Calu3 (cell line): ENCODE results near the gene SORL1-AS1.

Experiments
- BruUV-seq: library from RNA; stranded (reverse); fragments of 400-500 nt; replicated peaks from 2 replicates; lab custom pipeline; 2021; lab: Mats Ljungman, UMichigan
- CTCF ChIA-PET: fragments of 300-600 bp; sonication (Branson Sonifier 250); formaldehyde crosslinking; loops from one replicate; lab custom pipeline; 2022; ENCODE audit warnings: antibody characterized with exemption; lab: Charles Lee
- DNase-seq: peaks from one replicate; pipeline ENCODE4 v3.0.0; 2022
- H3K27ac Mint-ChIP-seq: one replicate; pipeline ENCODE4 v1.8.0; 2022; ENCODE audit warnings: mixed read lengths; ENCODE audit not compliant: unreplicated experiment
- H3K27me3 Mint-ChIP-seq: one replicate; pipeline ENCODE4 v1.8.0; 2022; ENCODE audit warnings: mixed read lengths; ENCODE audit not compliant: unreplicated experiment
- H3K36me3 Mint-ChIP-seq: one replicate; pipeline ENCODE4 v1.8.0; 2022; ENCODE audit warnings: mild to moderate bottlenecking, moderate library complexity, mixed read lengths; ENCODE audit not compliant: insufficient read depth, unreplicated experiment
- H3K4me1 Mint-ChIP-seq: one replicate; pipeline ENCODE4 v1.8.0; 2022; ENCODE audit warnings: mild to moderate bottlenecking, low read depth, mixed read lengths; ENCODE audit not compliant: unreplicated experiment
- H3K4me3 Mint-ChIP-seq: one replicate; pipeline ENCODE4 v1.8.0; 2022; ENCODE audit warnings: mild to moderate bottlenecking, low read depth, moderate library complexity, mixed read lengths; ENCODE audit not compliant: unreplicated experiment
- H3K9me3 Mint-ChIP-seq: one replicate; pipeline ENCODE4 v1.8.0; 2022; ENCODE audit warnings: low read depth, mixed read lengths; ENCODE audit not compliant: unreplicated experiment
- intact Hi-C: fragments of 100-400 bp; cut with micrococcal nuclease; formaldehyde crosslinking; loops from one replicate; pipeline ENCODE4 v1.10.0; 2022; ENCODE audit not compliant: unreplicated experiment
- TF ChIP-seq, protein P1 (sequence below): fragments of 200-600 bp; IDR thresholded peaks from one replicate; pipeline ENCODE4 v1.8.0; 2022; ENCODE audit warnings: antibody characterized with exemption; ENCODE audit not compliant: unreplicated experiment

Gene SORL1-AS1

DNA sequence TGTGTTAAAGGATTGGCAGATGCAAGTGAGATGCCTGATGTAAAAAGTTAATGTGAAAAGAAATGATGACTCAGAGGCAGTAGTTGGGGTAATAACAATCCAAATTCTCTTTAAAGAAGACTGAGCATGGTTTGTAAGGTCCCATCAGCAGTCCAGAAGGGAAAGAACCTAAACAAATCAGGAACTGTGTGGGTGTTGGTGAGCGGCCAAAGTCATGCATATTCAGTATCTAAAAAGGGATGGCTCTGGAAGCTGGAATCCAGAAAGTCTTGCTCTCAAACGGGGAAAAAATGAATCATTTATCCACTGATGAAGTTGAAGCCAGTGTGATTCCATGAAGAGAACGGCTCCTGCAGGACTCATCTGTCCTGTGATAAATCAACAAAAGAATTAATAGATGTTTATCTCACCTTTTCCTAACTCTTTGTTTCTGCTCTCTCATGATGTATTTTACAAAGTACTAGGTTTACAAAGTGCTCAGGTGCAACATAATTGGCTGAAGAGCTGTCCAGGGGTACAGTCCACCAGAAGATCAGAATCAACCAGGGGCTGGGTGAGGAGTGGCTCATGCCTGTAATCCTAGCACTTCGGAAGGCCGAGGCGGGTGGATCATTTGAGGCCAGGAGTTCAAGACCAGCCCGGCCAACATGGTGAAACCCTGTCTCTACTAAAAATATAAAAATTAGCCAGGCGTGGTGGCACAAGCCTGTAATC lies 20.5 kb upstream of the SORL1-AS1 start:
- CTCF ChIA-PET: no interaction called here
- H3K4me3 Mint-ChIP-seq: no peak overlapping the region
- H3K4me1 Mint-ChIP-seq: no peaks in the 10 kb centered on the region
- TF ChIP-seq, protein P1, sequence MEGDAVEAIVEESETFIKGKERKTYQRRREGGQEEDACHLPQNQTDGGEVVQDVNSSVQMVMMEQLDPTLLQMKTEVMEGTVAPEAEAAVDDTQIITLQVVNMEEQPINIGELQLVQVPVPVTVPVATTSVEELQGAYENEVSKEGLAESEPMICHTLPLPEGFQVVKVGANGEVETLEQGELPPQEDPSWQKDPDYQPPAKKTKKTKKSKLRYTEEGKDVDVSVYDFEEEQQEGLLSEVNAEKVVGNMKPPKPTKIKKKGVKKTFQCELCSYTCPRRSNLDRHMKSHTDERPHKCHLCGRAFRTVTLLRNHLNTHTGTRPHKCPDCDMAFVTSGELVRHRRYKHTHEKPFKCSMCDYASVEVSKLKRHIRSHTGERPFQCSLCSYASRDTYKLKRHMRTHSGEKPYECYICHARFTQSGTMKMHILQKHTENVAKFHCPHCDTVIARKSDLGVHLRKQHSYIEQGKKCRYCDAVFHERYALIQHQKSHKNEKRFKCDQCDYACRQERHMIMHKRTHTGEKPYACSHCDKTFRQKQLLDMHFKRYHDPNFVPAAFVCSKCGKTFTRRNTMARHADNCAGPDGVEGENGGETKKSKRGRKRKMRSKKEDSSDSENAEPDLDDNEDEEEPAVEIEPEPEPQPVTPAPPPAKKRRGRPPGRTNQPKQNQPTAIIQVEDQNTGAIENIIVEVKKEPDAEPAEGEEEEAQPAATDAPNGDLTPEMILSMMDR: no peak
- no peaks in the 10 kb centered on the region for H3K27me3 Mint-ChIP-seq
- no peaks in the 10 kb centered on the region for H3K36me3 Mint-ChIP-seq
- DNase-seq: no peak
- H3K9me3 Mint-ChIP-seq: no peaks in the 10 kb centered on the region
- no peak overlapping the region for H3K27ac Mint-ChIP-seq
- intact Hi-C loops: no loop called here
- no TSS peak for BruUV-seq

DNA sequence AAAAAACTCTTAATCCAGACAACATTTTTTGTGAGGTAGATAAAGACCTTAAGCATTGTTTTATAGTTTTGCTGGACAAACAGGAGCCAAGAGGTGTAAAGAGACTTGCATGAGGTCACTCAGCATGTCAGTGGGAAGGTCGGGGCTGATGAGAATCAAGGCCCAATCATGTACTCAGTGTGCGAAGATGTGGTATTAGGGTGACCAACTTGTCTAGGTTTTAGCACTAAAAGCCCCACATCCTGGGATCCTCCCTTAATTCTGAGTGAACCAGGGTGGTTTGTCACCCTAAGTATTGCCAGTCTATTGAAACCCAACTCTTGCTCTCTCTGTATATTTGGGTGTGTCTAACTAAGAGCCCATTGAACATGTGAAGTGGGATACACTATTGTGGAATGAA lies 19.5 kb upstream of the SORL1-AS1 start:
- H3K27ac Mint-ChIP-seq: no peak overlapping the region
- no peak overlapping the region for H3K4me3 Mint-ChIP-seq
- no peaks in the 10 kb centered on the region for H3K27me3 Mint-ChIP-seq
- TF ChIP-seq, protein P1: no peak
- intact Hi-C loops: no loop called here
- CTCF ChIA-PET: no interaction called here
- no peak for DNase-seq
- H3K36me3 Mint-ChIP-seq: no peaks in the 10 kb centered on the region
- H3K9me3 Mint-ChIP-seq: no peaks in the 10 kb centered on the region
- no peaks in the 10 kb centered on the region for H3K4me1 Mint-ChIP-seq
- BruUV-seq: no TSS peak

DNA sequence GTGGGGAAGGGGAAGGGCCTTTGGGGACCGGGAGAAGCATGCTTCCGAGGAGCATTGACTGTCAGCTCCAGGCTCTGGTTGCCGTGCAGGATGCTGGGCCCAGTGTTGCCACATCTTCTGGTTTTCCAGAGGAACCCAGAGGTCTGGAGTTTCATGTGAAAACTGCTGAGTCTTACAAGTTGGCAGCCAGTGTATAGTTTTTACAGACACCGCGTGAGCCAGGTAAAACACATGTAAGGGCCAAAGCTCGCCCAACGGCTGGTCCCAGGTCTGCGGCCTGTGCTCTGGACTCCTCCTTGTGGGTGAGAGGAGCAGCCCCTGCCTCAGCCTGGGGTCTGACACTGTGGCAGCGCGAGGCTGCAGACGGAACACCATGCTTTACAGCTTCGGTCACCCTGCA lies 18.4 kb upstream of the SORL1-AS1 start:
- H3K27ac Mint-ChIP-seq: no peak overlapping the region
- no peaks in the 10 kb centered on the region for H3K27me3 Mint-ChIP-seq
- no peaks in the 10 kb centered on the region for H3K9me3 Mint-ChIP-seq
- no peaks in the 10 kb centered on the region for H3K36me3 Mint-ChIP-seq
- H3K4me3 Mint-ChIP-seq: no peak overlapping the region
- CTCF ChIA-PET: no interaction called here
- peaks cover 4% of the 10 kb centered on the region for H3K4me1 Mint-ChIP-seq
- no TSS peak for BruUV-seq
- TF ChIP-seq, protein P1: no peak
- intact Hi-C loops: no loop called here
- DNase-seq: no peak

DNA sequence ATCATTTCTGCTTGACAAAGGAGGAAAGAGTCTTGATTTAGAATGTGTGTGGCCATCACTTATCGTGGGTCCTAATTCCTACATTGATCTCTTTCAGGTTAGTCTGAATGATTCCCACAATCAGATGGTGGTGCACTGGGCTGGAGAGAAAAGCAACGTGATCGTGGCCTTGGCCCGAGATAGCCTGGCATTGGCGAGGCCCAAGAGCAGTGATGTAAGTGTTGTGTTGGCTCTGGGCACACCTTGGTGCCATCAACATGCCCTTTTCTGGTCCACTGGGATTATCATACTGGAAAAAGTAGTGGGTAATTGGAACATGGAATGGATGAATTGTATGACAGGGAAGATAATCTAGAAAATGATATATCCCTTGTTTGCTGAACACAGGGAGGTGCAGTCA lies 17.1 kb upstream of the SORL1-AS1 start:
- BruUV-seq: no TSS peak
- Mint-ChIP-seq H3K9me3 (no peaks in the 10 kb centered on the region), H3K4me3 (no peak overlapping the region), H3K27ac (no peak overlapping the region), H3K27me3 (no peaks in the 10 kb centered on the region), H3K36me3 (no peaks in the 10 kb centered on the region), H3K4me1 (peaks cover 17% of the 10 kb centered on the region)
- no peak for DNase-seq
- TF ChIP-seq, protein P1: no peak
- CTCF ChIA-PET: no interaction called here
- intact Hi-C loops: loop anchor here (10.0 kb wide), 2 partner anchors 85 to 145 kb away; no protein-coding TSS in a partner anchor
